ENCODE results near the gene CHRNE. TPM values are rescaled to one million over a fixed set of nuclear protein-coding genes. Genes with fewer than 3 reads are reported as not detected.

CHRNE gene
- total and polyA plus RNA-seq, 2 of the 8 experiments (the other 6 are each of a cell fraction or from before 2014, with no cell fraction given), result 0.15 to 0.33 TPM

- Histone ChIP-seq H3K23ac (ENCODE audit: insufficient read length) (no peak overlapping the region), H3K36me3 (ENCODE audit: control insufficient read depth in 2 of 4, insufficient read depth in 4 of 4, low read length in 3 of 4) (peaks cover 4 to 16% (median 11%) of the 10 kb centered on the region in 4 experiments; a peak in 7 of 8 replicates), H3K79me1 (ENCODE audit: low read depth, low read length) (no peaks in the 10 kb centered on the region), H2BK12ac (ENCODE audit: low read depth, low read length) (no peak overlapping the region), H3K4me3 (ENCODE audit: extremely low read depth in 1 of 4, insufficient read depth in 2 of 4, low read depth in 3 of 4, low read length in 4 of 4) (peak overlapping the region in 1 of 4 experiments; percentile 58; a peak in 1 of 8 replicates), H3K23me2 (ENCODE audit: low read depth, low read length) (peaks cover 3% of the 10 kb centered on the region; the same call in 1 of the 2 replicates), H2AK5ac (ENCODE audit: low read depth, low read length) (no peak overlapping the region), H3K9me3 (ENCODE audit: insufficient read depth in 2 of 2, low read depth in 1 of 2, low read length in 1 of 2) (no peaks in the 10 kb centered on the region), H4K91ac (replicated peaks; ENCODE audit: insufficient read length, low read length) (no peak overlapping the region), H3K27me3 (replicated peaks in 1 of 4; ENCODE audit: control insufficient read depth in 3 of 4, extremely low read depth in 1 of 4, insufficient read depth in 3 of 4, low read length in 3 of 4) (0 out of 7 replicates have a peak, but pooled peaks cover 0 to 2% (median 0%) of the 10 kb centered on the region in 4 experiments), H3K79me2 (ENCODE audit: control insufficient read depth in 1 of 2, insufficient read depth in 2 of 2, low read length in 2 of 2) (no peaks in the 10 kb centered on the region), H4K8ac (ENCODE audit: extremely low read depth, insufficient read depth, low read length) (no peak overlapping the region), H3K4me2 (ENCODE audit: insufficient read depth in 1 of 2, low read depth in 2 of 2, low read length in 2 of 2) (peak overlapping the region; percentile 4 to 51; a peak in 2 of 4 replicates), H4K20me1 (replicated peaks in 1 of 2; ENCODE audit: control insufficient read depth in 1 of 2, insufficient read depth in 2 of 2, low read length in 2 of 2) (peaks cover 0 to 10% of the 10 kb centered on the region in 2 experiments), H3K14ac (ENCODE audit: insufficient read length) (no peak overlapping the region), H2BK5ac (ENCODE audit: low read depth, low read length) (no peak overlapping the region), H2BK20ac (ENCODE audit: low read length) (no peak overlapping the region), H2BK15ac (ENCODE audit: low read length) (no peak overlapping the region), H2BK120ac (replicated peaks; ENCODE audit: low read depth, low read length) (no peak overlapping the region), H3K27ac (ENCODE audit: low read depth, low read length) (no peak overlapping the region), H3K9ac (replicated peaks in 1 of 4; ENCODE audit: extremely low read depth in 1 of 4, low read depth in 3 of 4, low read length in 3 of 4) (no peak overlapping the region; a peak in 1 of 7 replicates), H3K56ac (replicated peaks; ENCODE audit: insufficient read length, low read depth, low read length) (no peak overlapping the region), H2AFZ (ENCODE audit: low read length) (no peak overlapping the region), H3K4ac (replicated peaks; ENCODE audit: insufficient read length, low read depth, low read length) (no peak overlapping the region), H3K18ac (ENCODE audit: extremely low read depth, low read length) (no peak overlapping the region), H4K5ac (ENCODE audit: insufficient read length, low read depth, low read length) (no peak overlapping the region), H3K4me1 (replicated peaks in 1 of 4; ENCODE audit: control insufficient read depth in 3 of 4, insufficient read depth in 4 of 4, low read length in 3 of 4) (peaks cover 0 to 13% (median 4%) of the 10 kb centered on the region in 4 experiments; a peak in 6 of 7 replicates)
- no peak for TF ChIP-seq SP4 (IDR thresholded peaks at IDR 0.05; ENCODE audit: low read length)
- no peak for TF ChIP-seq NRF1 (IDR thresholded peaks at IDR 0.05; ENCODE audit: low read depth, low read length)
- TF ChIP-seq JUN (IDR thresholded peaks at IDR 0.05; ENCODE audit: low read depth, low read length), result no peak
- no peak for TF ChIP-seq SIX5 (IDR thresholded peaks at IDR 0.05; ENCODE audit: low read depth, low read length)
- TF ChIP-seq KDM1A (IDR thresholded peaks at IDR 0.05; ENCODE audit: borderline replicate concordance, low read length), result no peak
- no peak for TF ChIP-seq RFX5 (IDR thresholded peaks at IDR 0.05; ENCODE audit: borderline replicate concordance, low read depth, low read length)
- TF ChIP-seq USF2 (IDR thresholded peaks at IDR 0.05; ENCODE audit: low read length), result no peak
- TF ChIP-seq YY1 (IDR thresholded peaks at IDR 0.05; ENCODE audit: low read depth, low read length), result no peak
- TF ChIP-seq SP1 (IDR thresholded peaks at IDR 0.05; ENCODE audit: low read depth, low read length), result no peak
- no peak for TF ChIP-seq PHF8 (conservative IDR thresholded peaks at IDR 0.05; ENCODE audit: low read depth, low read length)
- no peak for TF ChIP-seq GTF2F1 (IDR thresholded peaks at IDR 0.05; ENCODE audit: borderline replicate concordance, low read depth, low read length)
- no peak for TF ChIP-seq SP2 (IDR thresholded peaks at IDR 0.05; ENCODE audit: low read length)
- POLR2A ChIA-PET (ENCODE audit: partially characterized antibody), result interaction anchor here (0.7 to 6.4 kb wide), 10 partner anchors 8 to 195 kb away, joined by 3 to 49 read pairs (median 4); partner anchors contain the start of genes MED11, PELP1, PFN1 and PSMB6
- 84% methylated on average over 5 of the region's 34 CpGs; no CpG with 5 or more reads in 1 of the 2 experiments for WGBS, 2 experiments (ENCODE audit: extremely low coverage in 1 of 2, insufficient coverage in 1 of 2, insufficient read length in 1 of 2, insufficient replicate concordance in 2 of 2, low coverage in 1 of 2, low lambda C conversion rate in 2 of 2, missing lambda C conversion rate in 1 of 2)
- DNase-seq (ENCODE audit: low read depth in 1 of 2, low spot score in 2 of 2), result no peak
- CTCF ChIA-PET (ENCODE audit: partially characterized antibody), result interaction anchor here (0.6 to 3.0 kb wide), 7 partner anchors 10 to 167 kb away, joined by 3 to 22 read pairs (median 4); no protein-coding TSS in a partner anchor
- no peak for FAIRE-seq
Measured at GRCh38 chr17:4898927-4899326, 4.0 kb downstream of the CHRNE start.

Data from H1 (cell line).